ENCODE data around the gene RHEB. TPM values are rescaled to one million over a fixed set of nuclear protein-coding genes. Genes with fewer than 3 reads are reported as not detected.
A peak's percentile ranks its signal among the peaks of the same experiment; 100 is the strongest.

Gene RHEB
- total RNA-seq, 1 donor from 2014 or later: 113 TPM

GRCh38 chr7:151503902-151504714 is 15.6 kb downstream of the RHEB start:
- Histone ChIP-seq H3K27ac (replicated peaks) (peak overlapping the region; percentile 35), H3K4me3 (no peak overlapping the region), H3K4me1 (peaks cover 90% of the 10 kb centered on the region), H3K36me3 (peaks cover 3% of the 10 kb centered on the region), H3K27me3 (ENCODE audit: low read depth) (no peaks in the 10 kb centered on the region), H3K9me3 (replicated peaks) (no peaks in the 10 kb centered on the region)
- intact Hi-C loops (cut with micrococcal nuclease): no loop called here
- TF ChIP-seq, protein P1, sequence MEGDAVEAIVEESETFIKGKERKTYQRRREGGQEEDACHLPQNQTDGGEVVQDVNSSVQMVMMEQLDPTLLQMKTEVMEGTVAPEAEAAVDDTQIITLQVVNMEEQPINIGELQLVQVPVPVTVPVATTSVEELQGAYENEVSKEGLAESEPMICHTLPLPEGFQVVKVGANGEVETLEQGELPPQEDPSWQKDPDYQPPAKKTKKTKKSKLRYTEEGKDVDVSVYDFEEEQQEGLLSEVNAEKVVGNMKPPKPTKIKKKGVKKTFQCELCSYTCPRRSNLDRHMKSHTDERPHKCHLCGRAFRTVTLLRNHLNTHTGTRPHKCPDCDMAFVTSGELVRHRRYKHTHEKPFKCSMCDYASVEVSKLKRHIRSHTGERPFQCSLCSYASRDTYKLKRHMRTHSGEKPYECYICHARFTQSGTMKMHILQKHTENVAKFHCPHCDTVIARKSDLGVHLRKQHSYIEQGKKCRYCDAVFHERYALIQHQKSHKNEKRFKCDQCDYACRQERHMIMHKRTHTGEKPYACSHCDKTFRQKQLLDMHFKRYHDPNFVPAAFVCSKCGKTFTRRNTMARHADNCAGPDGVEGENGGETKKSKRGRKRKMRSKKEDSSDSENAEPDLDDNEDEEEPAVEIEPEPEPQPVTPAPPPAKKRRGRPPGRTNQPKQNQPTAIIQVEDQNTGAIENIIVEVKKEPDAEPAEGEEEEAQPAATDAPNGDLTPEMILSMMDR (IDR thresholded peaks at IDR 0.05; ENCODE audit: borderline replicate concordance): no peak
- DNase-seq: no peak

DNA sequence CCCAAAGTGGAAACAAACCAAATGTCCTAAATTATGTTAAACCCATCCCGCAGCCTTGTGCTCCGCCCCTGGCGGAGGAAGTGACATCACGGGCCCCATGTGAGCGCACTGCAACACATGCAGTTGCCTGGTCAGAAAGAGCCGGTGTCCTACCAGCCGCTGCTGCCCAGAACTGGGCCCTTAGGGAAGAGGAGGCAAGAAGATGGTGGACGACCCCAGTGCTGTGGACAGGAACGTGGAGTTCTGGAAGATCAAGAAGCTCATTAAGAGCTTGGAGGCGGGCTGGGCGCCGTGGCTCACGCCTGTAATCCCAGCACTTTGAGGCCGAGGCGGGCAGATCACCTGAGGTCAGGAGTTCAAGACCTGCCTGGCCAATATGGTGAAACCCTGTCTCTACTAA is 18.0 kb downstream of the RHEB start:
- intact Hi-C loops (cut with micrococcal nuclease): no loop called here
- DNase-seq: no peak
- peaks cover 88% of the 10 kb centered on the region for H3K4me1 ChIP-seq
- TF ChIP-seq, protein P1 (IDR thresholded peaks at IDR 0.05; ENCODE audit: borderline replicate concordance): no peak
- no peaks in the 10 kb centered on the region for H3K9me3 ChIP-seq (replicated peaks)
- H3K27me3 ChIP-seq (ENCODE audit: low read depth): no peaks in the 10 kb centered on the region
- H3K4me3 ChIP-seq: no peak overlapping the region
- peaks cover 3% of the 10 kb centered on the region for H3K36me3 ChIP-seq
- H3K27ac ChIP-seq (replicated peaks): no peak overlapping the region

- Histone ChIP-seq H3K4me3 (no peak overlapping the region), H3K27ac (replicated peaks) (no peak overlapping the region), H3K4me1 (peaks cover 87% of the 10 kb centered on the region), H3K27me3 (ENCODE audit: low read depth) (no peaks in the 10 kb centered on the region), H3K9me3 (replicated peaks) (no peaks in the 10 kb centered on the region), H3K36me3 (peaks cover 3% of the 10 kb centered on the region)
- DNase-seq: no peak
- TF ChIP-seq, protein P1 (IDR thresholded peaks at IDR 0.05; ENCODE audit: borderline replicate concordance): no peak
- intact Hi-C loops (cut with micrococcal nuclease): no loop called here
Observed at GRCh38 chr7:151498495-151498894, 21.2 kb downstream of the RHEB start.

GRCh38 chr7:151497306-151497871 is 22.3 kb downstream of the RHEB start:
- no peak overlapping the region for H3K27ac ChIP-seq (replicated peaks)
- no peak for DNase-seq
- no peaks in the 10 kb centered on the region for H3K27me3 ChIP-seq (ENCODE audit: low read depth)
- TF ChIP-seq, protein P1 (IDR thresholded peaks at IDR 0.05; ENCODE audit: borderline replicate concordance): no peak
- H3K4me1 ChIP-seq: peaks cover 84% of the 10 kb centered on the region
- no peak overlapping the region for H3K4me3 ChIP-seq
- H3K9me3 ChIP-seq (replicated peaks): no peaks in the 10 kb centered on the region
- peaks cover 3% of the 10 kb centered on the region for H3K36me3 ChIP-seq
- intact Hi-C loops (cut with micrococcal nuclease): no loop called here

DNA sequence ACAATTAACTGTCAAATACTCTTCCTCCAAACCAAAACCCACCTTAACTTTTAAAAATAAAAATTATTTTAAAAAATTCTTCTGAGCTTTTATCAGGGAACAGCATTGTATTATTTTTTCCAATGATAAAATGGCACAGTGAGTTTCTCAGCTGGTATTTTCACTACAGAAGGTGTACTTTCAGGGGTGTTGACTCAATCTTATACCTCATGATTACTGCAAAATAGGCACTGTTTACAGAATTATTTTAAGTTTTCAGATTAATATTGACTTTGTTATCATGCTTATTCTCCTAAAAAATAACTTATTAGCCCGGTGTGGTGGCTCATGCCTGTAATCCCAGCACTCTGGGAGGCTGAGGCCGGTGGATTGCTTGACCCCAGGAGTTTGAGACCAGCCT is 24.3 kb downstream of the RHEB start:
- no peak for DNase-seq
- Histone ChIP-seq H3K36me3 (peaks cover 3% of the 10 kb centered on the region), H3K9me3 (replicated peaks) (no peaks in the 10 kb centered on the region), H3K4me1 (peaks cover 79% of the 10 kb centered on the region), H3K4me3 (no peak overlapping the region), H3K27ac (replicated peaks) (no peak overlapping the region), H3K27me3 (ENCODE audit: low read depth) (no peaks in the 10 kb centered on the region)
- TF ChIP-seq, protein P1 (IDR thresholded peaks at IDR 0.05; ENCODE audit: borderline replicate concordance): no peak
- intact Hi-C loops (cut with micrococcal nuclease): no loop called here

Data from left ventricle myocardium inferior (tissue), 1 donor.